ENCODE data around the gene SMIM14.
"Not testable (repeated sequence)": the region's sequence is repeated elsewhere in the genome, so short reads cannot be mapped to it uniquely, and the experiment has no call there.

Gene SMIM14

GRCh38 chr4:39591290-39591689, 47.4 kb downstream of the SMIM14 start:
- no peak for DNase-seq

- DNase-seq, result no peak
Observed at GRCh38 chr4:39587881-39588280, 50.8 kb downstream of the SMIM14 start.

- no peak for DNase-seq
Observed at GRCh38 chr4:39574946-39575345, 63.7 kb downstream of the SMIM14 start.

- no peak for DNase-seq
Observed at GRCh38 chr4:39571504-39571903, 67.2 kb downstream of the SMIM14 start.

- no peak for DNase-seq
Observed at GRCh38 chr4:39571054-39571453, 67.6 kb downstream of the SMIM14 start.

GRCh38 chr4:39569209-39569608, 69.5 kb downstream of the SMIM14 start:
- DNase-seq, result no peak

- DNase-seq, result no peak
Observed at GRCh38 chr4:39568805-39569204, 69.9 kb downstream of the SMIM14 start.

- DNase-seq, result no peak
Observed at GRCh38 chr4:39565878-39566600, 72.6 kb downstream of the SMIM14 start.

- no peak for DNase-seq
Observed at GRCh38 chr4:39563346-39563847, 75.3 kb downstream of the SMIM14 start.

- no peak for DNase-seq
Observed at GRCh38 chr4:39562792-39563191, 75.9 kb downstream of the SMIM14 start.

GRCh38 chr4:39559626-39560025, 79.0 kb downstream of the SMIM14 start:
- no peak for DNase-seq

- DNase-seq, result no peak
Observed at GRCh38 chr4:39555472-39555871, 83.2 kb downstream of the SMIM14 start.

GRCh38 chr4:39548425-39549067, 90.1 kb downstream of the SMIM14 start:
- no peak for DNase-seq

GRCh38 chr4:39544580-39545315, 93.9 kb downstream of the SMIM14 start:
- no peak for DNase-seq

GRCh38 chr4:39544080-39544479, 94.6 kb downstream of the SMIM14 start:
- not testable (repeated sequence) for DNase-seq

GRCh38 chr4:39543034-39543433, 95.6 kb downstream of the SMIM14 start:
- no peak for DNase-seq

GRCh38 chr4:39542611-39543012, 96.1 kb downstream of the SMIM14 start:
- no peak for DNase-seq

GRCh38 chr4:39541987-39542610, 96.6 kb downstream of the SMIM14 start:
- DNase-seq, result peak; percentile 23

- no peak for DNase-seq
Observed at GRCh38 chr4:39539089-39539611, 99.5 kb downstream of the SMIM14 start.

GRCh38 chr4:39533541-39533940, 105.1 kb downstream of the SMIM14 start:
- no peak for DNase-seq

GRCh38 chr4:39532237-39532636, 106.4 kb downstream of the SMIM14 start:
- DNase-seq, result not testable (repeated sequence)

GRCh38 chr4:39530682-39531081, 108.0 kb downstream of the SMIM14 start:
- no peak for DNase-seq

- DNase-seq, result no peak
Observed at GRCh38 chr4:39529534-39529933, 109.1 kb downstream of the SMIM14 start.

All from midbrain (tissue), 1 donor.